Loucy (cell line): ENCODE results near the gene CTDSP2.

ENCODE experiments used
- H2AFZ ChIP-seq: fragments of 200-600 bp; sonication (generic); 2 replicates; pipeline ENCODE4 v1.6.0; 2016; ENCODE audit warnings: antibody characterized with exemption, mild to moderate bottlenecking, low read length, moderate library complexity
- H3F3A ChIP-seq: fragments of 200-600 bp; 2 replicates; pipeline ENCODE4 v1.6.0; 2016; ENCODE audit warnings: antibody characterized with exemption, low read depth, mild to moderate bottlenecking
- H3K27me3 ChIP-seq: fragments of 200-600 bp; sonication (generic); 2 replicates; pipeline ENCODE4 v1.6.1; 2014; ENCODE audit warnings: low read length, mild to moderate bottlenecking; ENCODE audit not compliant: insufficient read depth, poor library complexity, severe bottlenecking
- H3K36me3 ChIP-seq: fragments of 200-600 bp; sonication (generic); 2 replicates; pipeline ENCODE4 v1.6.1; 2016; ENCODE audit warnings: low read length; ENCODE audit not compliant: insufficient read depth
- H3K4me1 ChIP-seq: fragments of 200-600 bp; sonication (generic); 2 replicates; pipeline ENCODE4 v1.5.1; 2014; ENCODE audit warnings: low read length, mild to moderate bottlenecking; ENCODE audit not compliant: insufficient read depth, poor library complexity, severe bottlenecking
- H3K4me2 ChIP-seq: fragments of 200-600 bp; sonication (generic); 2 replicates; pipeline ENCODE4 v1.6.0; 2014; ENCODE audit warnings: antibody characterized with exemption, low read length, low read depth, mild to moderate bottlenecking; ENCODE audit not compliant: poor library complexity, severe bottlenecking
- H3K4me3 ChIP-seq: fragments of 200-600 bp; sonication (generic); 2 replicates; pipeline ENCODE4 v1.5.1; 2014; ENCODE audit warnings: low read length, mild to moderate bottlenecking, mixed read lengths; ENCODE audit not compliant: poor library complexity, severe bottlenecking
- H3K79me2 ChIP-seq: fragments of 200-600 bp; sonication (generic); 2 replicates; pipeline ENCODE4 v1.6.1; 2014; ENCODE audit warnings: low read length; ENCODE audit not compliant: insufficient read depth
- H3K9ac ChIP-seq: fragments of 200-600 bp; sonication (generic); 2 replicates; pipeline ENCODE4 v1.6.0; 2014; ENCODE audit warnings: mild to moderate bottlenecking, low read depth, low read length, moderate library complexity; ENCODE audit not compliant: poor library complexity, severe bottlenecking
- H3K9me2 ChIP-seq: fragments of 200-600 bp; sonication (generic); replicated peaks from 2 replicates; pipeline ENCODE4 v1.6.1; 2016; ENCODE audit warnings: low read depth, low read length, mixed read lengths
- H3K9me3 ChIP-seq: fragments of 200-600 bp; sonication (generic); 2 replicates; pipeline ENCODE4 v1.6.1; 2014; ENCODE audit warnings: mild to moderate bottlenecking, antibody characterized with exemption, low read length, low read depth; ENCODE audit not compliant: insufficient read depth
- H4K20me1 ChIP-seq: fragments of 200-600 bp; sonication (generic); 2 replicates; pipeline ENCODE4 v1.6.0; 2014; ENCODE audit warnings: antibody characterized with exemption, low read length, mild to moderate bottlenecking; ENCODE audit not compliant: insufficient read depth, poor library complexity, severe bottlenecking
- CTCF ChIP-seq: fragments of 200-600 bp; sonication (generic); conservative IDR thresholded peaks from 2 replicates; pipeline ENCODE4 v1.5.1; 2014; ENCODE audit warnings: mild to moderate bottlenecking, antibody characterized with exemption, low read length
- EZH2phosphoT487 ChIP-seq: fragments of 200-600 bp; IDR thresholded peaks from 2 replicates; pipeline ENCODE4 v1.6.1; 2018; ENCODE audit warnings: antibody characterized with exemption, mild to moderate bottlenecking, moderate library complexity, borderline replicate concordance

Gene CTDSP2

DNA sequence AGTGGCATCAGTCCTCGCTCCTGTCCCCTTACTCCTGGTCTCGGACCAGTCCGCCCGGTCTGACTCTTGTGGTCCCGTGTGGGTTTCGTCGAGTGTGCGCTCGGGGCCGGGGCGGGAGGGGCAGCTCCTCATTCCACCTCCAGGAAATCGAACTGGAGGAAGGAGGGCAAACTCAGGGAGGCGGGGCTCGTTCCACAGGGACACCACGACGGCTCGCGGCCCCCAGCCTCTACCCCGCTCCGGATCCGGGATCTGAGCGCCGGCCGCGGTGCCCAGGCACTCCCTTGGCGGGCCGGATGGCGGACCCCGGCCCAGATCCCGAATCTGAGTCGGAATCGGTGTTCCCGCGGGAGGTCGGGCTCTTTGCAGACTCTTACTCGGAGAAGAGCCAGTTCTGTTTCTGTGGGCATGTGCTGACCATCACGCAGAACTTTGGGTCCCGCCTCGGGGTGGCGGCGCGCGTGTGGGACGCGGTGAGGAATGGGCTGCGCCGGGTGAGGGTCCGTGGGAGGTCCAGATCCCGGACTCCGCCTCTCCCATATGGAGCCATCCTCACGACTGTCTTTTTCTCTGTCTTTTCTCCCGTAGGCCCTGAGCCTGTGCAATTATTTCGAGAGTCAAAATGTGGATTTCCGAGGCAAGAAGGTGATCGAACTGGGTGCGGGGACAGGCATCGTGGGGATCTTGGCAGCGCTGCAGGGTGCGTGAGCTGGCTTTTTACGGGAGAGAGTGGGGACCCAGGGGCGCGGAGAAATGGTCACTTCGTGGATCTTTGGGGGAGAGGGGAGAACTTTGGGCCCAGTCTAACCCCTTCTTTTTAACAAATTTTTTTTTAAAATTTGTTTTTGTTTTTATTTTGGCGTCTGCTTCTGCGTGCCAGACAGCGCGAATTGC, 73.9 kb downstream of the CTDSP2 start, which contains the start of gene EEF1AKMT3:
Gene EEF1AKMT3, plus strand, starts transcription at position 186 of the 894 bp plus-strand sequence. Its CDS starts 111 bp downstream, at position 297.
- H3K36me3 ChIP-seq, result no peaks in the 10 kb centered on the region
- peak within 1 kb of the TSS; percentile 80 for H3K4me3 ChIP-seq
- H4K20me1 ChIP-seq, result no peaks in the 10 kb centered on the region
- H3F3A ChIP-seq, result no peaks in the 10 kb centered on the region
- H2AFZ ChIP-seq, result peak within 1 kb of the TSS; percentile 80
- H3K79me2 ChIP-seq, result peaks cover 17% of the 10 kb centered on the region
- no peaks in the 10 kb centered on the region for H3K9me3 ChIP-seq
- peak within 1 kb of the TSS; percentile 95 for H3K4me2 ChIP-seq
- peak within 1 kb of the TSS; percentile 95 for H3K9ac ChIP-seq
- H3K4me1 ChIP-seq, result peaks cover 11% of the 10 kb centered on the region
- H3K27me3 ChIP-seq, result no peaks in the 10 kb centered on the region
- no peak for TF ChIP-seq CTCF
- TF ChIP-seq EZH2phosphoT487, result no peak
- H3K9me2 ChIP-seq, result no peaks in the 10 kb centered on the region

GRCh38 chr12:57771873-57772428, 74.6 kb downstream of the CTDSP2 start, which contains the start of gene METTL1:
TSS of gene METTL1 (minus strand) at chr12:57772105. CDS start at chr12:57772083, 22 bp downstream.
- Histone ChIP-seq H3K4me2 (peak within 1 kb of the TSS; percentile 95), H3K4me1 (peaks cover 11% of the 10 kb centered on the region), H4K20me1 (no peaks in the 10 kb centered on the region), H3F3A (no peaks in the 10 kb centered on the region), H3K9ac (peak within 1 kb of the TSS; percentile 95), H3K9me2 (no peaks in the 10 kb centered on the region), H3K9me3 (no peaks in the 10 kb centered on the region), H3K27me3 (no peaks in the 10 kb centered on the region), H3K36me3 (no peaks in the 10 kb centered on the region), H3K79me2 (peaks cover 17% of the 10 kb centered on the region), H3K4me3 (peak within 1 kb of the TSS; percentile 80), H2AFZ (peak within 1 kb of the TSS; percentile 80)
- no peak for TF ChIP-seq CTCF
- no peak for TF ChIP-seq EZH2phosphoT487

DNA sequence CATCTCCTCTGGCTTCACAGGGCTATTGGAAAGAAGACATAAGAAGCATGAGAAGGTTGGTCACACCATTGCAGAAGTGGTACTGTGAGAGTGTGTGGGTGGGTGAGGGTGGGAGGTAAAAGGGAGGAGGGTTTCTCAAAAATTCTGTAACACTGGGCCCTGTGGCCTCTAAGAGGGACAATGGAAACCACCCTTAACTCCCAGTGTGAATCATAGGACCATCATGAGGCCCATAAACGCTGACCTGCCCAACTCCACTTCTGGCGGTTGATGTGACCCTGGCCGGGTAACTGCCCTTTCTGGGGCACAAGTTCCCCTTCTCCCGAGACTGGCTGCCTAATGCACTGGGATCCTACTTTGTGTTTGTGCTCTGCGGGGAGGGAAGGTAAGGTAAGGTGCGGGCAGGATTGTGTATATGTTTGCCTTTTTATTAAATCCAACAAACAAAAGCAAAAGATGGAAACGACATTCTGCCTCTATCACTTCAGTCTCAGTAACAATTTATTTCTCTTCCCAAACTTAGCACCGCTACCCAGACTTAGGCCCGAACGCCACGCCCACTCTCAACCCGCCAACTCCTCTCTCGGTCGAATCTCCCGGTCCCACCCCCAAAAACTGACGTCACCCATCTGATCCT, 75.2 kb downstream of the CTDSP2 start:
- Histone ChIP-seq H3K36me3 (no peaks in the 10 kb centered on the region), H3K4me3 (peak overlapping the region; percentile 80), H3K9ac (peak overlapping the region; percentile 95)

More for the DNA sequence above, 75.2 kb downstream of the CTDSP2 start:
- TF ChIP-seq EZH2phosphoT487, result no peak
- TF ChIP-seq CTCF, result no peak
- peaks cover 11% of the 10 kb centered on the region for H3K4me1 ChIP-seq
- H2AFZ ChIP-seq, result peak overlapping the region; percentile 80
- H3K9me2 ChIP-seq, result no peaks in the 10 kb centered on the region
- H3K27me3 ChIP-seq, result no peaks in the 10 kb centered on the region
- H3K4me2 ChIP-seq, result peak overlapping the region; percentile 95
- no peaks in the 10 kb centered on the region for H4K20me1 ChIP-seq
- no peaks in the 10 kb centered on the region for H3F3A ChIP-seq
- peaks cover 17% of the 10 kb centered on the region for H3K79me2 ChIP-seq
- no peaks in the 10 kb centered on the region for H3K9me3 ChIP-seq
